ENCODE results near the gene DEFB119. TPM values are rescaled to one million over a fixed set of nuclear protein-coding genes. Genes with fewer than 3 reads are reported as not detected.

DEFB119 gene
- total RNA-seq, 1 experiment from 2014 or later: not detected

- Histone ChIP-seq H3K9me3 (ENCODE audit: control insufficient read depth, low read depth, low read length) (peaks cover 99% of the 10 kb centered on the region), H3K79me1 (ENCODE audit: insufficient read depth, low read depth, low read length, poor library complexity, severe bottlenecking) (no peaks in the 10 kb centered on the region), H4K91ac (ENCODE audit: insufficient read length, low read depth, low read length) (no peak within 1 kb of the TSS), H2AK5ac (ENCODE audit: insufficient read length, low read length) (no peak within 1 kb of the TSS), H3K4me2 (ENCODE audit: insufficient read depth, insufficient read length, low read length) (no peak within 1 kb of the TSS), H2BK12ac (ENCODE audit: insufficient read length, low read depth, low read length) (no peak within 1 kb of the TSS), H3K56ac (ENCODE audit: insufficient read length, low read depth, low read length) (no peak within 1 kb of the TSS), H3K14ac (ENCODE audit: insufficient read depth, low read length) (no peak within 1 kb of the TSS), H2BK15ac (ENCODE audit: low read depth, low read length) (no peak within 1 kb of the TSS), H4K8ac (replicated peaks; ENCODE audit: insufficient read length, low read depth, low read length) (no peak within 1 kb of the TSS), H2BK120ac (ENCODE audit: low read depth, low read length, poor library complexity, severe bottlenecking) (no peak within 1 kb of the TSS), H2AFZ (ENCODE audit: low read length) (no peak within 1 kb of the TSS), H3K9ac (ENCODE audit: extremely low read depth, insufficient read length, low read length) (no peak within 1 kb of the TSS), H3K23ac (ENCODE audit: insufficient read length, low read depth, low read length) (no peak within 1 kb of the TSS), H3K4ac (ENCODE audit: low read depth, low read length) (no peak within 1 kb of the TSS), H3K79me2 (ENCODE audit: insufficient read depth, low read length) (no peaks in the 10 kb centered on the region), H3K4me1 (ENCODE audit: insufficient read depth, low read length) (no peaks in the 10 kb centered on the region), H3K27ac (ENCODE audit: insufficient read length, low read depth, low read length) (no peak within 1 kb of the TSS), H3K23me2 (ENCODE audit: insufficient read length, low read depth, low read length, poor library complexity, severe bottlenecking) (no peaks in the 10 kb centered on the region), H3K27me3 (ENCODE audit: insufficient read depth, low read length) (no peaks in the 10 kb centered on the region), H3K18ac (ENCODE audit: insufficient read length, low read depth, low read length) (no peak within 1 kb of the TSS), H3T11ph (ENCODE audit: low read length) (no peak within 1 kb of the TSS), H4K20me1 (ENCODE audit: control insufficient read depth, insufficient read depth, insufficient read length) (no peaks in the 10 kb centered on the region), H2BK20ac (ENCODE audit: low read depth, low read length, poor library complexity, severe bottlenecking) (no peak within 1 kb of the TSS), H4K5ac (ENCODE audit: insufficient read length, low read depth, low read length) (no peak within 1 kb of the TSS), H2BK5ac (ENCODE audit: insufficient read length, low read length) (no peak within 1 kb of the TSS)
- H3K4me1 Mint-ChIP-seq: no peaks in the 10 kb centered on the region
- H3K27me3 Mint-ChIP-seq (ENCODE audit: low read depth): peaks cover 2% of the 10 kb centered on the region; the same call in 1 of the 2 replicates
- peaks cover 39 to 44% of the 10 kb centered on the region in 2 experiments for H3K9me3 Mint-ChIP-seq
- no CpG with 5 or more reads among the region's 3 CpGs for WGBS (ENCODE audit: extremely low coverage, insufficient read length, low lambda C conversion rate)
- no peak within 1 kb of the TSS for H3K4me3 Mint-ChIP-seq
- no peak for DNase-seq
- H3K36me3 Mint-ChIP-seq (ENCODE audit: insufficient read depth in 1 of 3, low read depth in 3 of 3): peaks cover 0 to 28% (median 14%) of the 10 kb centered on the region in 3 experiments; a peak in 5 of 7 replicates
- no peak within 1 kb of the TSS for H3K27ac Mint-ChIP-seq
- no peak for TF ChIP-seq CTCF (conservative IDR thresholded peaks at IDR 0.05)
These were observed 15.7 kb upstream of the DEFB119 start, which contains the start of gene DEFB121 for GRCh38 chr20:31406115-31406514. Gene DEFB121 (minus strand): TSS chr20:31406215. CDS start chr20:31406152, 63 bp downstream.
